Activated T-helper 1 cell treated with anti-CD3 and anti-CD28 coated beads, Interleukin-2, amount 50 U/mL, for 16 hours (primary cell): ENCODE results near the gene RHOT1.
A peak's percentile ranks its signal among the peaks of the same experiment; 100 is the strongest.
"Not testable (repeated sequence)": the region's sequence is repeated elsewhere in the genome, so short reads cannot be mapped to it uniquely, and the experiment has no call there.

Experiments
- DNase-seq, 2 donors: peaks; one replicate each; pipeline ENCODE4 v3.0.0-alpha.2; 2020; ENCODE audit warnings: low read depth in 1 of 2, low spot score in 1 of 2

RHOT1 gene

DNA sequence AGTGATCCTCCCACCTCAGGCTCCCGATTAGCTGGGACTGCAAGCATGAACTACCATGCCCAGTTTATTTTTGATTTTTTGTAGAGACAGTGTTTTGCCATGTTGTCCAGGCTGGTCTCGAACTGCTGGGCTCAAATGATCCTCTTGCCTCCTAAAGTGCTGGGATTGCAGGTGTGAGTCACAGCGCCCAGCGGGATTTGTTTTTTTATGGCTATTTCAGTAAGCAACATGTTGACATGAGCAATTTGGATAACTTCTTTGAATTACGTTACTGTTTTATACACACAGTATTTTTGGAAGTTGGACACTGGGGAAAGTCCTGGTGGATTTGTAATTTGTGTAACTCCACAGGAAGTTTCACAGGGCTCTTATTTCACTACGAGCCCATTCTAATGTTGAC lies 18.5 kb upstream of the RHOT1 start:
- DNase-seq: no peak

DNA sequence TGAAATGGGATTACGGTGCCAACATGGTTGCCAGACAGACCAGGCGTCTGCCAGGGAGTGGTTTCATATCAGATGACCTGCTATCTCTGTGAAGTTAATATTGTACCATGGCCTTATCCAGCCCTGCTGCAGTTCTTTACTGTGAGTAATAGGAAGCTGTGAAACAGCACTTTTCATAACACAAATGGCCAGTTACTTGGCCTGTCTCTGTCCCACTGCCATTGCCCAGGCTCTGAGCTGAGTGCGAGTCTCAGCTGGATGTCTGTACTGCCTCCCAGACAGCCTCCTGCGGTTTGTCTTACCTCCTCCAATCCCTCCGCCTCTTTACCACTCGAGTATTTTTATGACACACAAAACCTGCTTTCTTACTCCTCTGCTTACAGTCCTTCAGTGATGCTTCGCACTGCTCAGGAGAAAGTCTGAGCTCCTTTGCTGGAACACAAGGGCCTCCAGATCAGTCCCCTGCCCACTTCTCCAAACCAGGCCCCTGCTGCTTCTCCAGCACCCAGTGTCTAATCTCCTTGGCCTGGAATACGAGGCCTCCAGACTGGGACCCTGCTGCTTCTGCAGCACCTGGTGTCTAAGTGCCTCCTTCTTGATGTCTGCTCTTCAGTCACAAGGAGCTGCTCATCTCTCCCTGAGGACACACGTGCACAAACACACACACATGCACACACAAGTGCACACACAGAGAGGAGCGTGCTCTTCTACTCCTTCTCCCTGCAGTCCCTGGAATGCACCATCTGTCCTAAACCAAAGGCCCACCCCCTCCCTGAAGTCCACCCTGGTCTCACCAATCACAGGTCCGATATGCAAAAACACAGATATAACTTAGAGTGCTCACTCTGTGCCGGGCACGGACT lies 17.1 kb upstream of the RHOT1 start:
- no peak for DNase-seq

DNA sequence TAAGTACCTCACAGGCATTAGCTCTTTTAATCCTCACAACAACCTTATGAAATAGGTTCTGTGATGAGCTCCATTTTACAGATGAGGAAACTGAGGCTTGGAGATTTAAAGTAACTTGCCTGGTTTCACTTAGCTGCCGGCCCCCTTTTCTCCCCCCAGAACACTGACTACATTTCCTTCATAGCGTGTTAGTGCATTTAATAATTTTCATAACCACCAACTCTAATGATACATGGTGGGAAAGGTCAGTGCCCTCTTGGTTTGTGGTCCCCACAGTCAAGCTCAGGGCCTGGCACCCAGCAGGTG lies 16.5 kb upstream of the RHOT1 start:
- DNase-seq: no peak

DNA sequence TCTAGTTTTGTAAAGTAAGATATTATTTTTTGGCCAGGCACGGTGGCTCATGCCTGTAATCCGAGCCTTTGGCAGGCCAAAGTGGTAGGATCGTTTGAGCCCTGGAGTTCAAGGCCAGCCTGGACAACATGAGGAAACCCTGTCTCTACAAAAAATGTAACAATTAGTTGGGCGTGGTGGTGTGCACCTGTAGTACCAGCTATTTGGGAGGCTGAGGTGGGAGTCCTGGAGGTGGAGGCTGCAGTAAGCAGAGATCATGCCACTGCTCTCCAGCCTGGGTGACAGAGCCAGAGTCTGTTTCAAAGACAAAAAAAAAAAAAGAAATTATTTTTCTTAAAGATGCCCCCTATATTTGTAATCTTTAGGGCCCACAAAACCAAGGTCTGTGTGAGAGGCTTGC lies 16.0 kb upstream of the RHOT1 start:
- DNase-seq: no peak

DNA sequence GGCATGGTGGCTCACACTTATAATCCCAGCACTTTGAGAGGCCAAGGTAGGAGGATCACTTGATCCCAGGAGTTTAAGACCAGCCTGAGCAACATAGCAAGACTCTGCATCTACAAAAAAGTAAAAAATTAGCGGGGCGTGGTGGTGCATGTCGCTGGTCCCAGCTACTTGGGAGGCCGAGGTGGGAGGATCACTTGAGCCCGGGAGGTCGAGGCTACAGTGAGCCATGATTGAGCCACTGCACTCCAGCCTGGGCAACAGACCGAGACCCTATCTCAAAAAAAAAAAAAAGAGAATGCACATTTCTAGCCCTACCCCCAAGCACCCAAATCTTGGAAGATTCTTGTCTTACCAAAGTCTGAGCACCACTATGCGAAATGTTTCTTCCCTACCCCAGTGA lies 15.6 kb upstream of the RHOT1 start:
- no peak for DNase-seq

DNA sequence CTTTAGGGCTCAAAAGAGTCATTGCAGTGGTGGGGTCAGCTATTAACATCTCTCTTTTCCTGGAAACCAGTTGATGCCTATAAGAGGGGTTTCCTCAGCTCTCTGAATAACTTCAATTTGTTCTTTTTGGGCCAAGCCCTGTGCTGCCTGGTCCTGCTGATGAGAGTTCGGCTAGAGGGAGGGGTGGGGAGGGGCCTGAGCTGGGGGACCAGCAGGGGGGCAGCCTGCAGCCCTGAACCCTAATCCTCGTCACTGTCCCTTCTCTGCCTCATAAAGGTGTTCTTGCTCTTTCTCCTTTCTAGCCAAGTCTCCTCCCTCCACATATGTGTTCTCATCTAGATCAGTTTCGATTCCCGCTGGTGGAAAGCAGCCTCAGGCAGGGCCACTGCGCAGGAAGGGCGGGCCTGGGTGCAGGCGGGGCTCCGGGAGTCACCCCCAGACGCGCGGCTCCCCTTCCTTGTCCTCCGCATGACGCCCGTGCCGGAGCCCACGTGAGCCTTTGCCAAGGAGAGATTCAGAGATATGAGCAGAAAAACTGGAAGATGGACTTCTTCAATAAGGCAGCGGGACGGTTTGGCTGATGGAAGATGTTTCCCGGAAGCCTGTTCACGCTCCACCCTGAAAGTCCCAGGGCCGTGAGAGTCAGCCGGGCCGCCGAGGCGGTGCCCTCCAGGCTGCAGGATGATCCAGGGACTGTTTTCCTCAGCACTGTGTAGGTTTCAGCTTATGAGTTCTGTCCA lies 15.0 kb upstream of the RHOT1 start:
- peak; percentile 58 to 65 for DNase-seq

DNA sequence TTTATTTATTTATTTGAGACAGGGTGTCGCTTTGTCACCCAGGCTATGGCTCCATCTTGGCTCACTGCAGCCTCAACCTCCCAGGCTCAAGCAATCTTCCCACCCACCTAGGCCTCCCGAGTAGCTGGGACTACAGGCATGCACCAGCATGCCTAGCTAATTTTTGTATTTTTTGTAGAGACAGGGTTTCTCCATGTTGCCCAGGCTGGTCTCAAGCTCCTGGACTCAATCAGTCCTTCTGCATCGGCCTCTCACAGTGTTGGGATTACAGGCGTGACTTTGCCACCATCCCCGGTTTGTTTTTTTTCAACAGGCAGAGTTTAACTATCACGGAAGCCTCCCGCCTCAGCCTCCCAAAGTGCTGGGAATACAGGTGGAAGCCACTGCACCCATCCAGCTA lies 13.8 kb upstream of the RHOT1 start:
- not testable (repeated sequence) for DNase-seq

DNA sequence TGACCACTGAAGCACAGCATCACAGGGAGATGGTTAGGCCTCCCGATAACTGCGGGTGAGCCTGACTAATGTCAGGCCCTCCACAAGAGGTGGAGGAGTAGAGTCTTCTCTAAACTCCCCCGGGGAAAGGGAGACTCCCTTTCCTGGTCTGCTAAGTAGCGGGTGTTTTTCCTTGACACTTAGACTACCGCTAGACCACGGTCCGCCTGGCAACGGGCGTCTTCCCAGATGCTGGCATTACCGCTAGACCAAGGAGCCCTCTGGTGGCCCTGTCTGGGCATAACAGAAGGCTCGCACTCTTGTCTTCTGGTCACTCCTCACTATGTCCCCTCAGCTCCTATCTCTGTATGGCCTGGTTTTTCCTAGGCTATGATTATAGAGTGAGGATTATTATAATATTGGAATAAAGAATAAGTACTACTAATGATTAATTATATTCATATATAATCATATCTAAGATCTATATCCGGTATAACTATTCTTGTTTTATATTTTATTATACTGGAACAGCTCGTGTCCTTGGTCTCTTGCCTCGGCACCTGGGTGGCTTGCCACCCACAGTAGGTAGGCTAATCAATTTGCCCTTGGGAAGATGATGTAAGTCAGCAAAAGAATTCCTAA lies 6.7 kb upstream of the RHOT1 start:
- DNase-seq: not testable (repeated sequence)

DNA sequence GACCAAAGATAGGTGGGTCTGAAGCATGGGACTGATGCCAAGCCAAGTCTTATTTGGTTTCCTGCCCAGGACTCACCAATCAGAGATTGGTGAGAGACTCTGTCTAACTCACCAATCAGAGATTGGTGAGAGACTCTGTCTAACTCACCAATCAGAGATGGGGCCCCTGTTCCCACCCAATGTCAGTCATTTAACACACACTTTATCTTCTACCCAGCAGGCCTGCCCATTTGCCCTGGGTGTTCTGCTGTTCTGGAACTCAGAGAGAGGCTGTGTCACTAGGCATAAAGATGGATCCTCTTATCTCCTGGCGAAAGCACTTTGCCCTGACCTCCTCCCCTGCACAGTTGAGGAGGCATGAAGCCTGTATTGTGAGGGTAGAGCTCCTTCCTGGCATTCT lies 5.4 kb upstream of the RHOT1 start:
- no peak for DNase-seq

DNA sequence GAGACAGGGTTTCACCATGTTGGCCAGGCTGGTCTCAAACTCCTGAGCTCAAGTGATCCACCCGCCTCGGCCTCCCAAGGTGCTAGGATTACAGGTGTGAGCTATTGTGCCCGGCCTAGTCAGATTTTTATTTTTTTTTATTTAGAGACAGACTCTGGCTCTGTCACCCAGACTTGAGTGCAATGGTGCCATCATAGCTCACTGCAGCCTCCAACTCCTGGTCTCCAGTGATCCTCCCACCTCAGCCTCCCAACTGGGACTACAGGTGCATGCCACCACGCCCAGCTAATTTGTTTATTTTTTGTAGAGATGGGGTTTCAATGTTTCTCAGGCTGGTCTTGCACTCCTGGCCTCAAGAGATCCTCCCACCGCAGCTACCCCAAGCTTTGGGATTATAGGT lies 2.8 kb upstream of the RHOT1 start:
- DNase-seq: not testable (repeated sequence)

DNA sequence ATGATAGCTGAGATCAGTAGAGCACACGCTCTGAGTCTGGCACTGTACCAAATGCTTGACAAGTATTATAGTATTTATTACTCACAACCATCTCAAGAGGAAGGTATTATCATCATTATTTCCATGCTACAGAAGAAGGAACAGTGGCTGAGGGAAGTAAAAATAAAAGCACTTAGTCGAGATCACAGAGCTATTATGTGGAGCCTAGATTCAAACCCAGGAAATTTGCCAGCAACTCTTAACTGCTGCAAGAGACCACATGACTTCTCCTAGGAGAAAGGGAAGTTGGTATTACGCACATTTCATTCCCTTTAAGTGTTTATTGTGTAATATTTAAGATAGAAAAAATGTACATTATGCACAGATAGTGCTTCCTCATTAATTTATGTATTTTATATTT lies 1.0 kb upstream of the RHOT1 start:
- no peak for DNase-seq

DNA sequence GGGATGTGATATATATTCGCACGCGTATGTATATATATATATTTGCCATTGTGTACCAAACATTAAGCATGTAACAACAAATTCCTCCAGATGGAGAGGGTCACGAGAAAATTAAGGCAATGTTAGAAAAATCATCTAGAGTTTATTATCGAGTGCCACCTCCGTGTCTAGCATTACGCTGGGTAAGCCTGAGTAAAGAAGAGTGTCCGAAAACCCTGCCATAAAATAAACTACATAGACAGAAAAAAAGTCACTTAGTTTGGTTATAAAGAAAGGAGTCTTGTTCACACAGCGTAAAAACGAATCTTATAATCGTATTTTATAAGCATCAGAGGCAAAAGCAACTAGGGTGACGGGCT lies 644 bp upstream of the RHOT1 start:
- DNase-seq: no peak

DNA sequence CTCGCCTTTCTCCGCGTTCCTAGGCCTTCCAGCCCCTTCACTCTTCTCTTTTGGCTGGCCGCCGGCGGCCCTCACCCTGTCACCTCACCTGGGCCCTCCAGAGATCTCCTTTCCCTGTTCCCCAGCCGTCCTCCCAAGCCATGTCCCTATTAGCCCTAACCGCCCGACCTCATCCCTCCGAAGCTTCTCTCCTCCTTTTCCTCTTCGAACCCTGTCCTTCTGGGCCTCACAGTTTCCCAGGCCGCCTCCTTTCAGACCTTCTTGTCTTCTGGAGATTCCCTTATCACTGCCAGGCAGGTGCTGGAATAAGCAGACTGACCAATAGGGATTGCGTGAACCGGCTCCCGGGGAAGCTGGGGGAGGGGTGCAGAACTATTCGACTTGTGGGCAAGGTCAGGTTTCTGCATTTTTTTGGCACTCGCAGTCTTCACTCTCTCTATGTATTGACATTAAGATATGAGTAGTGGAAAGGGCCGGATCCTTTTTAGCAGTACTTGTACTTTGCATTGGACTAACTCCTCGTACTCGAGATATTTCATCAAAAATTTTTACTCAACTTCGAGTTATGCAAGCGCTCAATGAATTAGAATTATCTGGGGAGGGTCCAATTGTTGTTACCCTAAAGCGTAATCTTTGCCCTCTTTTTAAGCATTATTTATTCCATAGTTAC lies 690 bp downstream of the RHOT1 start:
- no peak for DNase-seq

DNA sequence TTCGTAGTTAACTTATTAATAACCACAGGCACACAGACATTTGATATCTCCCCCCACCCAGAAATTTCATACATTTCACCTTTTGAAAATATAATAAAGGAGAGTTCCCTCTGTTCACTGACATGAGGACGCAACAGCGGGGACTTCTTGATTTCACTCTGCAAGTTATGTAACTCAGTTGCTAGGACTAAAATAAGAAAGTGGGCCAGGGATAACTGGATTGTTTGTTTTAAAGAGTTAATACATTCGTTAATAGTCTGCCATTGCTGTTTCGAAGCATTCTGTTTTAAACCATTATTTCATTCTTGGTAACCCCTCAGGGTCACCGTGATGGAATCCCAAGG lies 1.2 kb downstream of the RHOT1 start:
- DNase-seq: no peak

DNA sequence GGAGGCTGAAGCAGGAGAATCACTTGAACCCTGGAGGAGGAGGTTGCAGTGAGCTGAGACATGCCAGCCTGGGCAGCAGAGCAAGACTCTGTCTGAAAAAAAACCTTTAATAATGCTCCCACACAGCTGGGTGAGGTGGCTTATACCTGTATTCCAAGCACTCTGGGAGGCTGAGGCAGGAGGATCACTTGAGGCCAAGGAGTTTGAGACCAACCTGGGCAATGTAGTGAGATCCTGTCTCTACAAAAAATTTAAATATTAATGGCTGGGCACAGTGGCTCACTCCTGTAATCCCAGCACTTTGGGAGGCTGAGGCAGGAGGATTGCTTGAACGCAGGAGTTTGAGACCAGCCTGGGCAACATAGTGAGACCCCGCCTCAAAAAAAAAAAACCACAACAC lies 2.1 kb downstream of the RHOT1 start:
- not testable (repeated sequence) for DNase-seq

DNA sequence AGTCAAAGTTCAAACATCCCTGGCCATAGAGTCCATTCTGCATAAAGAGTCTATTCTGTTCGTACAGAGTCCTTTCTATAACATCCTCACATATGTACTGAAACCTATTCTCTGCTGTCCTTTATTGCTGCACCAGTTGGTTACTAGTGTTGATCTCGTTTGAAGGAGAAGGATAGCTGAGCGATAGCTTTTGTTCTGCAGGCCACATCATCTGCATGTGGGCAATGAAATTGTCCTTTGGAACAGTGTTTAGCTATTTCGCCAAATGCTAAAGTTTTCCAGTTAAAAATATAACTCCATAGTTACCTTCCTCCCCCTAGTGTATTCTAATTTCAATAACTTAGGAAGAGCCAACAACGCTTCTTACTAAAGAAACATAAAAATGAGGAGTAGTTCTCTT lies 6.0 kb downstream of the RHOT1 start:
- no peak for DNase-seq

DNA sequence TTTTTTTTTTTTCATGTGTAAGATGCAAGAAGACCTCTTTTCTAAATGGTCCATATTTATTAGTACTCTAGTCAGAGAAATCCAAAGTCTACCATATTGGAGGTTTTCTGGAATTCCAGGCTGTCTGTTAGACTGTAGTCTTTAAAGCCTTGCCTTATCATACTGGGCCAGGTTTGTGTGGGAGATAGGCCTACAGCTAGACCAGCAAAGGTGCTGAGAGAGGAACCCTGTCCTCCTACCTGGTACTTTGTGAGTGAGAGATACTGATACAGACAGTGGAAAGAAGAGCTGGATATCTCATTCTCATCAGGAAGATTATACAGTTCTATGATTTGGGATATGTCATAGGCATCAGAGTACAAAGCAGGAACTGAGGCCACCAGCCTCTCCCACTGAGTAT lies 8.1 kb downstream of the RHOT1 start:
- DNase-seq: no peak

DNA sequence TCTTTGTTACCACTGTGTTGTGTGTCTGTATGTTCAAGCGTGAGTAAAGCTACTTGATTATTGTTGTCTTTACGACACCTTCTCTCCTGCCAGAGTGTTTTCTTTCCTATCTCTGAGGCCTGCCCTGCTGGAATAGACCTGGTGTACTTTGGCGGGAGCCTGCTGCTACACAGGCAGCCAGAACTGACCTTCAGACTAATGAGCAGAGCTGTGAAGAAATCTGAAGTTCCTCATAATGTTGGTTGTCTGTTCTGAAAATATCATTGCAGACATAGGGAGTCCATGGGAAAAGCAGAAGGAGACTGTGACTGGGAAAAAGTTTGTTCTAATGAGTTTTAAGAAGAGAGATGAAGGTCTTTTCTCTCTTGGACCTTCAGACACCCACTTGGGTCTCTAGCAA lies 9.8 kb downstream of the RHOT1 start:
- no peak for DNase-seq

DNA sequence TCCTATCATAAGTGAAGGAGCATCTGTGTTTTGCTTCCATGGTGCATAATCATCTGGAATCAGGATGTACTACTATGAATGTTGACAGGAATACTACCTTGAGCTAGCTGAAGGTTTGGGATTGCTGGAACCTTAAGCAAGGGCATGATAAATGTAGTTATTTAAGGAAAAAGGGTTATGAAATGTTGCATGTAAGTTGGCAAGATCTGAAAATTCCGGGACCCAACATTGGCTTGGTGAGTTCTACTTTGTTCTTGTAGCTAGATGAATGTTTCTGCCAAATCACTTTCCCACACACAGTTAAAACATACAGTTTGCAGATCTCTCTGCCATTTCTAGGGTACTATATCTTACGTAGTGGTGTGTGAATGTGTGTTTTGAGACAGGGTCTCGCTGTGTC lies 13.6 kb downstream of the RHOT1 start:
- no peak for DNase-seq

DNA sequence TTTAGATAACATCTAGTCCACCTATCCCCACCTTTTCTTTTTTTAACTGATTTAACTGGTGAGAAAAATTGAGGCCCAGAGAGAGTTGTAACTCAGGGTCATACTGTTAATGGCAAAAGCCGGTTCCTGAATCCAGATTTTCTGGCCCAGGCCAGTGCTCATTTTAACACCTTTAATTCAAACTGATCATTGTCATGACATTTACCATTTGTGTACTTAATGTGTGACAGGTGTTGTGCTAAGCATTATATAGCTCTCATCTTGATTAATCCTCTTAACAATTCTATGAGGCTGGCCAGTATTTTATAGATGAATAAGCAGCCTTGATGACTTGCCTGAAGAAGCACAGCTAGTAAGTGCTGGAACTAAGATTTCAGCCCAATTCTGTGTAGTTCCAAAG lies 14.4 kb downstream of the RHOT1 start:
- DNase-seq: no peak

DNA sequence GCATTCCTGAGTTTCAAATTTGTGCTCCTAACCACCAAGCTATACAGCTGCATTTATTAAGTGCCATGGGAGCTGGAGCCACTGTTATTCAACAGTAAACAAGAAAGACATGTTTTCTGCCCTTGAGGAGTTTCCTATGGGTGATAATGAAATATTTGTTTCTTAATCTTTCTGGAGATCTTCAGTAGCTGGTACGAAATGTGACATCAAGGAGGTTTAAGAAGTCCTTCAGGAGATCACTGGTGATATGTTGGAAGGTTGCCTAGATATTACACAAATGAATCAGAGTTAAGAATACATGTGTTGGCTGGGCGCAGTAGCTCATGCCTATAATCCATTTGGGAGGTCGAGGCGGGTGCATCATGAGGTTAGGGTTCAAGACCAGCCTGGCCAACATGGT lies 14.9 kb downstream of the RHOT1 start:
- no peak for DNase-seq
